Measurements from ENCODE around the gene SLC5A4. TPM values are rescaled to one million over a fixed set of nuclear protein-coding genes. Genes with fewer than 3 reads are reported as not detected.
"Not testable (repeated sequence)": the region's sequence is repeated elsewhere in the genome, so short reads cannot be mapped to it uniquely, and the experiment has no call there.

Gene SLC5A4
- total and polyA plus RNA-seq, 2 donors (not counting 1 experiment from before 2014, with no cell fraction given), result not detected

GRCh38 chr22:32265882-32266767, 11.0 kb upstream of the SLC5A4 start:
- Mint-ChIP-seq H3K9me3 (ENCODE audit: insufficient read depth) (no peaks in the 10 kb centered on the region), H3K4me3 (no peak overlapping the region), H3K4me1 (peaks cover 3% of the 10 kb centered on the region), H3K27me3 (peaks cover 4% of the 10 kb centered on the region), H3K27ac (no peak overlapping the region)
- no peaks in the 10 kb centered on the region for H3K4me1 ChIP-seq (ENCODE audit: control insufficient read depth in 2 of 2, insufficient read depth in 2 of 2, low read length in 2 of 2)
- no peak overlapping the region for H3K27ac ChIP-seq (ENCODE audit: low read length in 2 of 2)
- CTCF ChIA-PET, result interaction anchor here (0.5 to 3.8 kb wide), 21 partner anchors 9 to 1614 kb away, joined by 3 to 35 read pairs (median 4); no protein-coding TSS in a partner anchor
- H3K4me3 ChIP-seq (ENCODE audit: control extremely low read depth in 1 of 5, extremely low read depth in 1 of 5, insufficient read depth in 1 of 5, low read depth in 2 of 5, low read length in 4 of 5), result no peak overlapping the region
- H3K36me3 ChIP-seq (replicated peaks in 1 of 2; ENCODE audit: control extremely low read depth in 1 of 2, control insufficient read depth in 1 of 2, extremely low read depth in 1 of 2, insufficient read depth in 2 of 2, low read length in 1 of 2), result no peaks in the 10 kb centered on the region
- 20% methylated on average over 5 of the region's 10 CpGs for WGBS (ENCODE audit: insufficient coverage)
- ATAC-seq (ENCODE audit: low read depth) (peak; percentile 36), DNase-seq (peak; percentile 62)
- no peaks in the 10 kb centered on the region for H4K20me1 ChIP-seq (ENCODE audit: control insufficient read depth, insufficient read depth, low read length, poor library complexity, severe bottlenecking)
- H3K27me3 ChIP-seq (replicated peaks in 1 of 4; ENCODE audit: control extremely low read depth in 1 of 4, control insufficient read depth in 3 of 4, insufficient read depth in 4 of 4, low read length in 3 of 4), result no peaks in the 10 kb centered on the region
- H3K4me2 ChIP-seq (replicated peaks; ENCODE audit: low read depth, low read length, poor library complexity, severe bottlenecking), result no peak overlapping the region
- H3K9ac ChIP-seq (ENCODE audit: low read length), result no peak overlapping the region
- H3K79me2 ChIP-seq (ENCODE audit: control insufficient read depth, insufficient read depth, low read length), result no peaks in the 10 kb centered on the region
- peak overlapping the region; percentile 14 for H2AFZ ChIP-seq (ENCODE audit: insufficient read depth, low read depth, low read length, poor library complexity, severe bottlenecking)
- TF ChIP-seq CTCF (IDR thresholded peaks at IDR 0.05), result peak; percentile 89
- no peak for TF ChIP-seq EZH2 (IDR thresholded peaks at IDR 0.05; ENCODE audit: borderline replicate concordance, insufficient read depth, low read depth, low read length, poor library complexity, severe bottlenecking)
- POLR2A ChIA-PET, result no interaction called here
- intact Hi-C loops (cut with micrococcal nuclease), result loop anchor here (1.0 to 2.0 kb wide), 2 partner anchors 207 to 289 kb away; no protein-coding TSS in a partner anchor
- no peaks in the 10 kb centered on the region for H3K9me3 ChIP-seq (ENCODE audit: control extremely low read depth in 1 of 3, control insufficient read depth in 2 of 3, insufficient read depth in 1 of 3, low read length in 2 of 3)

GRCh38 chr22:32263678-32264077, 8.5 kb upstream of the SLC5A4 start:
- H3K9me3 Mint-ChIP-seq (ENCODE audit: insufficient read depth); H3K4me1 Mint-ChIP-seq; H3K4me3 Mint-ChIP-seq; H3K27me3 ChIP-seq (replicated peaks in 1 of 4; ENCODE audit: control extremely low read depth in 1 of 4, control insufficient read depth in 3 of 4, insufficient read depth in 4 of 4, low read length in 3 of 4); H3K9me3 ChIP-seq (ENCODE audit: control extremely low read depth in 1 of 3, control insufficient read depth in 2 of 3, insufficient read depth in 1 of 3, low read length in 2 of 3); H3K9ac ChIP-seq (ENCODE audit: low read length); DNase-seq; H3K27ac Mint-ChIP-seq; H3K4me1 ChIP-seq (ENCODE audit: control insufficient read depth in 2 of 2, insufficient read depth in 2 of 2, low read length in 2 of 2); H3K79me2 ChIP-seq (ENCODE audit: control insufficient read depth, insufficient read depth, low read length); POLR2A ChIA-PET; H2AFZ ChIP-seq (ENCODE audit: insufficient read depth, low read depth, low read length, poor library complexity, severe bottlenecking); H3K27ac ChIP-seq (ENCODE audit: low read length in 2 of 2); H3K4me3 ChIP-seq (ENCODE audit: control extremely low read depth in 1 of 5, extremely low read depth in 1 of 5, insufficient read depth in 1 of 5, low read depth in 2 of 5, low read length in 4 of 5); H3K36me3 ChIP-seq (replicated peaks in 1 of 2; ENCODE audit: control extremely low read depth in 1 of 2, control insufficient read depth in 1 of 2, extremely low read depth in 1 of 2, insufficient read depth in 2 of 2, low read length in 1 of 2); ATAC-seq (ENCODE audit: low read depth); H3K4me2 ChIP-seq (replicated peaks; ENCODE audit: low read depth, low read length, poor library complexity, severe bottlenecking); CTCF ChIA-PET; intact Hi-C loops (cut with micrococcal nuclease); H4K20me1 ChIP-seq (ENCODE audit: control insufficient read depth, insufficient read depth, low read length, poor library complexity, severe bottlenecking): not testable (repeated sequence)
- no CpG with 5 or more reads among the region's 4 CpGs for WGBS (ENCODE audit: insufficient coverage)
- H3K27me3 Mint-ChIP-seq, result peaks cover 17% of the 10 kb centered on the region

All from B cell (primary cell).